Tibial artery (tissue), 4 donors: Measurements from ENCODE around the gene KIF6.

Experiments used
- DNase-seq, 2 donors: peaks; one replicate each; pipeline ENCODE4 v3.0.0-alpha.2; 2019
- H3K27ac ChIP-seq, 2 donors: fragments of 200-600 bp; sonication (generic) in 1 of 2; 1 replicate in 1 of 2; 2 replicates in 1 of 2; pipeline ENCODE4 v1.5.1; 2018 to 2019; ENCODE audit warnings: mild to moderate bottlenecking in 1 of 2
- H3K27me3 ChIP-seq, 2 donors: fragments of 200-600 bp; sonication (generic) in 1 of 2; one replicate each; pipeline versions ENCODE4 v1.5.1 to v1.6.0; 2016 to 2019
- H3K36me3 ChIP-seq, 3 donors: fragments of 200-600 bp; sonication (generic) in 2 of 3; one replicate each; pipeline ENCODE4 v1.5.1; 2016 to 2019; ENCODE audit warnings: mild to moderate bottlenecking in 2 of 3
- H3K4me1 ChIP-seq, 4 donors: fragments of 200-600 bp; sonication (generic) in 2 of 4; 1 replicate in 3 of 4; 2 replicates in 1 of 4; pipeline ENCODE4 v1.5.1; 2016 to 2019
- H3K4me3 ChIP-seq, 2 donors: fragments of 200-600 bp; sonication (generic) in 1 of 2; 1 replicate in 1 of 2; 2 replicates in 1 of 2; pipeline ENCODE4 v1.5.1; 2018 to 2019; ENCODE audit warnings: mild to moderate bottlenecking in 2 of 2
- H3K9me3 ChIP-seq, 3 donors: fragments of 200-600 bp; sonication (generic) in 1 of 3; one replicate each; pipeline ENCODE4 v1.5.1; 2016 to 2019
- CTCF ChIP-seq, 2 experiments: fragments of 200-600 bp in 1 of 2; fragments of 450-650 bp in 1 of 2; IDR thresholded peaks; one replicate each; pipeline ENCODE4 v1.5.1; 2017 to 2019; ENCODE audit warnings: antibody characterized with exemption in 2 of 2, mild to moderate bottlenecking in 1 of 2, moderate library complexity in 1 of 2
- intact Hi-C: fragments of 100-400 bp; cut with DNase I; formaldehyde crosslinking; loops from one replicate; pipeline ENCODE4 v1.15.0; 2023; ENCODE audit warnings: low total_unique reads

The KIF6 gene

GRCh38 chr6:39670519-39670918 is 54.7 kb downstream of the KIF6 start:
- H3K4me3 ChIP-seq, result no peak overlapping the region
- intact Hi-C loops, result no loop called here
- H3K36me3 ChIP-seq, result no peaks in the 10 kb centered on the region
- H3K9me3 ChIP-seq, result no peaks in the 10 kb centered on the region
- DNase-seq, result no peak
- H3K4me1 ChIP-seq, result no peaks in the 10 kb centered on the region
- H3K27ac ChIP-seq, result no peak overlapping the region
- no peaks in the 10 kb centered on the region for H3K27me3 ChIP-seq
- no peak for TF ChIP-seq CTCF (IDR thresholded peaks at IDR 0.05)

GRCh38 chr6:39669973-39670342 is 55.2 kb downstream of the KIF6 start:
- H3K27me3 ChIP-seq, result no peaks in the 10 kb centered on the region
- no peaks in the 10 kb centered on the region for H3K36me3 ChIP-seq
- no peaks in the 10 kb centered on the region for H3K4me1 ChIP-seq
- no peak for DNase-seq
- H3K4me3 ChIP-seq, result no peak overlapping the region
- no peaks in the 10 kb centered on the region for H3K9me3 ChIP-seq
- intact Hi-C loops, result no loop called here
- no peak for TF ChIP-seq CTCF (IDR thresholded peaks at IDR 0.05)
- no peak overlapping the region for H3K27ac ChIP-seq

GRCh38 chr6:39669207-39669972 is 55.8 kb downstream of the KIF6 start:
- no peak overlapping the region for H3K4me3 ChIP-seq
- H3K27me3 ChIP-seq, result no peaks in the 10 kb centered on the region
- no peaks in the 10 kb centered on the region for H3K9me3 ChIP-seq
- intact Hi-C loops, result no loop called here
- DNase-seq, result no peak
- H3K4me1 ChIP-seq, result no peaks in the 10 kb centered on the region
- H3K27ac ChIP-seq, result no peak overlapping the region
- no peak for TF ChIP-seq CTCF (IDR thresholded peaks at IDR 0.05)
- H3K36me3 ChIP-seq, result no peaks in the 10 kb centered on the region

GRCh38 chr6:39666706-39667489 is 58.3 kb downstream of the KIF6 start:
- TF ChIP-seq CTCF (IDR thresholded peaks at IDR 0.05), result no peak
- H3K9me3 ChIP-seq, result no peaks in the 10 kb centered on the region
- H3K4me1 ChIP-seq, result no peaks in the 10 kb centered on the region
- no peaks in the 10 kb centered on the region for H3K36me3 ChIP-seq
- H3K27me3 ChIP-seq, result no peaks in the 10 kb centered on the region
- no peak overlapping the region for H3K27ac ChIP-seq
- DNase-seq, result no peak
- no peak overlapping the region for H3K4me3 ChIP-seq
- intact Hi-C loops, result no loop called here

GRCh38 chr6:39665861-39666260 is 59.3 kb downstream of the KIF6 start:
- Histone ChIP-seq H3K4me1 (no peaks in the 10 kb centered on the region), H3K27ac (no peak overlapping the region), H3K27me3 (no peaks in the 10 kb centered on the region), H3K4me3 (no peak overlapping the region), H3K36me3 (no peaks in the 10 kb centered on the region), H3K9me3 (no peaks in the 10 kb centered on the region)
- intact Hi-C loops, result no loop called here
- DNase-seq, result no peak
- TF ChIP-seq CTCF (IDR thresholded peaks at IDR 0.05), result no peak
